GM18502 (cell line): ENCODE results near the gene GCG.

Experiments used
- ATAC-seq: cut with Tn5 transposase; IDR thresholded peaks from one replicate; pipeline ENCODE4 v1.9.1; 2021; ENCODE audit warnings: mild to moderate bottlenecking; ENCODE audit not compliant: unreplicated experiment, poor library complexity

GCG gene

DNA sequence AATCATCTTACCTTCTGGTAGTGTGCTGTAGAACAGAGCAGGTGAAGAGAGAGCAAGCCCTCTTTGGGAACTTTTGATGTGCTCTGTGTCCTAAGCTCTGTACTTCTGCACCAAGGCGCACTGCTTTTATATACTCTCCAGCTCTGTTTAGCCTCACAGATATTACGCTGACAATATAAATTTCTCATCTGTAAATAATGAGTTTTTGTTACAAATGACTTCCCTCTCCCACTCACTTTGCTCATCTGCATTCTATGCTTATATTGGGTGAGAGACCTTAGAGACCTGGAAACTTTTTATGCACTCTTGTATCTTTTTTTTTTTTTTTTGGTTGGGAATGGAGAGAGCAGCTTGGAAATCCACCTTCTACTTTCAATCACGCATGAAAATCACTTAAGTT, at the start of gene GCG:
Gene GCG (minus strand): TSS at position 101 of the 400 bp plus-strand sequence. CDS start 3,069 bp downstream, outside the sequence.
- ATAC-seq: no peak

DNA sequence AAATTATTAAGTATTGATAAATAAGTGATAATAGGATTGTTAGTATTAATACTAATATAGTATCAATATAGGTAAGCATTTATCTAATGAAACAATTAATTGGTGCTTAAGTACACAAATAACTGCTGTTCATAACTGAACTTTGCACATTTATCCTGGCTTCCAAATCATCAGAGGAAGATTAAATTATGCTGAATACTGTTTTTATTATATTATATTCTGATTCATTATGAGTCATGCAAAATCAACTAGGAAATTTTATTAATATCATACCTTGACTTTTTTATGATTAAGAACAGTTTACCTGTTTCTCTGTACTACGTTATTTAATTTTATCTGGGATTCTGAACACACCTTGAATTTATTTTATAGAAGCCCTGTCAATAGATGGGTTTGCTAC, 48.6 kb upstream of the GCG start:
- no peak for ATAC-seq

DNA sequence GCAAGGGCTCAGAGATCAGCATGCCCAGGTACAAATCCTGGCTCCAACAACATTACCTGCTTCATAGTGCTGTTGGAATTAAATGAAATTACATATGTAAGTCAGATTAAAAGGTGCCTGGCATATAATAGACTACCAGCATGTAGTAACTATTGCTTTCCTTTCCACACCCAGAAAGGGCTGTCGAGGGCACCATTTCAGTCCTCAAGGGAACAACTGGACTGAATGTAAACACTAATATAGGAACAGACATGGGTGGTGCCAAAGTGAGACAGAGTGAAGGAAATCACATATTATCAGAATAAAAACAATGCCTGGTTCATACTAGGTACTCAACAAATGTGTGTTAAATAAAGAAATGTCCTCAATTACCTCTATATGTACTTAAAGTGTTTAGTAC, 47.9 kb upstream of the GCG start:
- no peak for ATAC-seq

DNA sequence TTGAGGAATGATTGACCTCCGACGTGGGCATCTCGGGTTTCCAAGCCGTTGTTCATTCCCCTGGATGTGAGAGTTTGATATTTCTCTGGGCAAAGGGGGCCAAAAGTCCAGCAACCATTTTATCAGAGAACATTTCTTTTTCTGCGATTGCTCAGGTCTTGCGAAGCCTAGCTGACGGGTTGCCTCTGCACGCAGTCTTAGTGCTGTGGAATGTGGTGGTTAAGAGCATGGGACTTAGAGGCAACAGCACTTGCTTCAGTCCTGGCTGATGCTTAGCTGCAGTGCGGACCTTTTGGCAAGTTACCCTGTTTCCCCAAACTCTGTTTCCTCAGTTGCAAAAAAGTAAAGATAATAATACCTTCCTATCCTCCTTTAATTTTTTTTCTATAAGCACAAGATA, 46.2 kb upstream of the GCG start:
- no peak for ATAC-seq

DNA sequence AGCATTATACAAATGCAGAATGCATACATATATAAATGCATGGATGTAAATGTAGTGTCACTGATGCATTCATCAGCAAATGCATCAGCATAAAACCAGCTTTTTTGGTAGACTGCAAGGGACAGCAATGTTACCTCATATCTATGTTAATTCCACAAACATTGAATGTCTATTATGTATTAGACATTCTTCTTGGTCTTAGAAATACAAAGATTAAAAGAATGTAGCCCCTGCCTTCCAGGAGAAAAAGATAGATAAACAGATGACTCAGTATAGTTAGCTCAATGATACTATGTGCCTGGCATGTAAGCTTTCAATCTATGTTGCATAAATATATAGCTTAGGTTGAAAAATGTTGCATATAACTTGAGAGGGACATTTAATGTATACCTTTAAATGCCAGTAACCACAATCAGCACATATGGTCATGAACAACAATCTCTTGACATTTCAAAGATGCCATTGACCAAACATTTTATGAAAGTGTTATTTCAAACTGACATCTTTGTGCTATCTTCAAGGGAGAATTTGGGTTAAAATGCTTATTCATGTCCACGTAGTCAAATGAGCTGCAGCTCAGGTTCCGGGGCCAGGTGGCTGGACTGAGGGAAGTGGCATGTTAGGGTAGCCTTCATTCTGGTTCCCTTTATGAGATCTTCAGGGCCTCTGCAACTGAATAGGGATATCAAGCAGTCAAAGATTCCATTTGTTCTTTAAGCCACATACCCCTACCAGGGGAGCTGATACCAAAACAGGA, 45.2 kb upstream of the GCG start:
- ATAC-seq: no peak

DNA sequence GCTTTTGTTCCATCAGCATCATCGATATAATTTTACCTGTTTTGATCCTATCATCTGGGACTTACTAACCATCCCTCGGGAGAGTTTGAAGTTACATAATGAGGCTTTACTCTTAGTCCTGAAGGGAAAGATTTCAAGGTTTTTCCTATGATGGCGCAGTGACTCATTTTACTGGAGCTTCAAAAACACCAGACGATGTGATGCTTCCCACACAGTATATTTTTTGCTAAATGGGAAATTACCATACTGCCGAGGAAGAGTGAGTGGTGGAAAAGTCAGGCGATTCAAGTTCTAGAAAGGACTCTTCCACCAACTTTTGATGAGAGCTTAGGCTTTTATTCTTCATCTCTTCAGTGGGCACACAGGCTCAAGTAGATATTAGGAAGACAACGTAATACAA, 44.6 kb upstream of the GCG start:
- no peak for ATAC-seq

DNA sequence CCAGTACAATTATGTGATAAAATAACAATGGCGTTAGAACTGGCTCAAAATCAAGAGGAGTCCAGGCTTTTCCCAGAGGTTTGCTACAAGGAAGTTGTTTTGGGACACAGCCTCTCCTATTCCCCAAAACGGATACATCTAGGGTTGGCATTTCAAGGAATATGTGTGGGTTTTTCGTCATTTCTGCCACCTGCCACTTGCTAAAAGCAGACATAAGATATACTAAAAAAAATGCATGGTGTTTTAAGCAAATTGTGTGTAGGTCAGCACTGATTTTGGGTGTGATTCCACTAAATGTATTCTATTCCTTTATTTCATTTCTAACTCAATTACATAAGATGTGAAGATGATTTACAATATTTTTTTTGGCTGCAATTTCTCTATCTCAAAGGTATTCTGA, 36.4 kb upstream of the GCG start:
- no peak for ATAC-seq

DNA sequence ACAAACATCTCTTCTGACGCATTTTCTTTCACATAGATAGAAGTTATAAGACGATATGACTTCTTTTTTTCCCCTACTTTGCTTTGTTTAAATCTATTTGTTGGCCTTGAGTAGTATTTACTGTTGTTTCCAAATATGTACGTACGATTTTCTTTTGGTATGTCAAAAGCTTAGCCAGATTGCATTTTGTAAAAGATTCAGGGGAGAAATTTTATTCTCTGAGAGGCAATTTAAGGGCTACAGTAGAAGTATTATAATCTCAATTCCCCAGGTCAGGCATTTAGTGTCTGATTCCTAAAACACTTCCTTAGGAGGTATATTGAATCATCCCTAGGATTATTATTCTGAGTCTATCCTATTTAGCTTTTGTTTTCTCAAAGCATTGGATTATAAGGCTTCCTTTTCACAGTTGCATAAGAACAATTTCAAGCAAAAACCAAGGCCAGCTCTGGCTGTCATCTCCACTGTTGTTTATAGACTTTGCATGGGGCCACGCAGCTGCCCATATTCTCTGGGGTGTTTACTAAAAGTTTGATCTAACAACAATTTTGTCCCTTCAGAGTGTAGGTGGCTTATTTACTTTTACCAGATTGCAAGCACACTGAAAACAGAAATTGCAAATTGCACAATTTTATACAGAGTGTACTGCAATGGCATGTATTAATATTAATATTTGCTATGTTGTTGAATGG, 33.6 kb upstream of the GCG start:
- no peak for ATAC-seq

DNA sequence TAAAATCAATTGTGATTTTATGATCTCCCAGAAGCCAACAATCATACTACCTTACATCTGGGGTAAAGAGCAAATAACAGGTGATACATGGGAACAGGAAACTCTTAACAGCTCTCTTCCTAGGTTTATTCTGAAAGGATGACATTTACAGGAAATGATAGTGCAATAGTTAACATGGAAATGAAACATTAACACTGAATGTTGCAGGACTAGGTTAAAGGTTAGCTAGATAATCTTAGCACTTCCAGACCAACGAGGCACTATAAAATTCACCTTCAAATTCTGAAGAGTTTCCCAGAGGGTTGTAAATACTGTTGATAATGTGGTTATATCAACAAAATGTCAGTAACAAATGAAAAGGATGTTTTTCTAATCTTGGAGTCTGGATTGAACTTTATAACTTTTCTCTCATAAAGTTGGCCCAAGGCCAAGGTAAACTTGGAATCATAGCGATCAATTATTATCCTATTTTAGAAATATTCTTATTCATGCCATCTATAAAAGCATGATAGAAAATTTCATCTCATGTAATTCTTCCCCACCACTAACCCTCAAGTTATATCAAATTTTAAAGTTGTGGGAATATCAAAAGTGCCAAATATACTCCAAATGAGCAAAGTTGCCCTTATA, 32.9 kb upstream of the GCG start:
- ATAC-seq: no peak

DNA sequence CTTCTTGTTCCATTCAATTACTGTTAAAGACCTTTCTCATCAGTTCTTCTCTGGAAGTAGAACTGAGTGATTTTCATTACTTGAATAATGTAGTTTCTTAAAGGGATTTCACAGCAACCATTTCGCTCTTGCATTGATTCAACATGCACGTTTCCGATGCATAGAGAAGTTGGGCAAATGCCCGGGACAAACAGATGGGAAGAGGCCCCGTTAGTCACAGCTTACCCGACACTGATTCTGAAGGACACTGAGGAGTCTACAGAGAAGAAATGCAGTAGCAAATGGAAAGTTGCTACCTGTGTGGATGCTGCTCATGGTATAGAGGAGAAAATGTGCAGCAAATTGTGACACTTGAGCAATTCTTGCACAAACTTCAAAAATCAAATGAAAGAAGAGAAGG, 32.3 kb upstream of the GCG start:
- ATAC-seq: no peak

DNA sequence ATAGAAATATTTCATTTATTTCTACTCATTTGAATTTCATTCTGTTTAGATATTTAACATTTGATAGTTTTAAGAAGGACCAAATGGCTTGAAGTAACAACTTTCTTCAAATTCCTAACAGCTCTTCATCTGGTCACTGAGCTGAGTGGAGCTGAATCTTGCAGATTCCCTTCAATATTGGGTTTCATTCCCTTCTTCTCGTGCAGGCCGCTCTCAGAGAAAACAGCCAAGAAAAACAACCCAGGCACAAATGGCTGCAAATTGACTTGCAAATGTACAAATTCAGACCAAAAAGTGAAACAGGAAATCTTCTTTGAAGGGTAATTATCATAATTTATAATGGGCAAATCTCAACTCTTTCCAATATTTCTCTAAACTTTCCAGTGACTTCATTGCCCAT, 30.3 kb upstream of the GCG start:
- no peak for ATAC-seq

DNA sequence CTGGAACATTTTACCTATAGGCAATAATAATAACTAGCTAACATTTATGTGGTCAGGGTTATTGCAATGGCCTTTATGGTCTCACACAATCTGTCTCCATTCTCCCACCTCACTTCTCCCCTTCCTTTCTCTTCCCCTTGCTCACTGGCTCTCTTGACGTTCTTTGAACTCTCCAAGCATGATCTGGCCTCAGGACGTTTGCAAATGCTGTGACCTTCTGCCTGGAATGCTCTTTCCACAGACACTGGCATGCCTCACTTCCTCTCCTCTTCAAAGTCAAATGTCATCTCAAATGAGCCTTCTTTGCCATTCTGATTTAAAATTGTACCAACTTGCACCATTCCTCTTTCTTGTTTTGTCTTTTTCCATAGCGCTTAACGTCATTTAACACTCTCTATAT, 25.3 kb upstream of the GCG start:
- ATAC-seq: no peak

DNA sequence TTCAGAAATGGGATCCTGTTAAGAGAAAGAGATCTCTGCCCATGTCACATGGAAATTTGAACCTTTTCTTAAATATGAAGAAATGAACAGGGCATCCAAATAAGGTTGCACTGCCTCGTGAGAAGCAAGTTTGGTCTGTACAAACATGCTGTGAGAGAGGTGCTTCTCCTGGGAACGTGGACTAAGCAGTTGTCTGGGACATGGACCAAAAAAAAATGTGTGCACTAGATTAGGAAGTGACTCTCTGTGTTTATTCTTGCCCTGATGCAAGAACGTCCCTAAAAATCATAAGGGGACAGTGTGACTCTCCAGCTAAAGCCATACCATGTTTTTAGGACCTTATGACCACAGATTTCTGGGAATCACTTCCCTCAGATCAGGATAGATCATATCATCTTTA, 23.7 kb upstream of the GCG start:
- ATAC-seq: no peak

DNA sequence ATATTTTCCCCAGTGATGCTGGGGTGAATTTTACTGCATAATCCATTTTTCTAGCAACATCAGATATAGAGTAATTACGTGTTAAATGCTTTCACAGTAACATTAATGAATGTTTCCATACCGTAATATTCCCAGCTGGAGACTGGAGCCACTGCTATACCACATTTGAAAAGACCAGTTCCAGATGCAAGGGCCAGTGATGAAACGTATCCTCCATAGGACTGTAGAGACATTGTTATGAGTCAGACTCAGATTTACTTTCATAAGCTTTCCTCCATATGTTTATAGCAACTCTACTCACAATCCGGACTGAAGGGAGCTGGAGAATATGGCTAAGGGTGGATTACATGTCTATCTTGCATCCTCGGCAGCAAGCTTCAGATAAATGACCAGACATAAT, 22.7 kb upstream of the GCG start:
- no peak for ATAC-seq

DNA sequence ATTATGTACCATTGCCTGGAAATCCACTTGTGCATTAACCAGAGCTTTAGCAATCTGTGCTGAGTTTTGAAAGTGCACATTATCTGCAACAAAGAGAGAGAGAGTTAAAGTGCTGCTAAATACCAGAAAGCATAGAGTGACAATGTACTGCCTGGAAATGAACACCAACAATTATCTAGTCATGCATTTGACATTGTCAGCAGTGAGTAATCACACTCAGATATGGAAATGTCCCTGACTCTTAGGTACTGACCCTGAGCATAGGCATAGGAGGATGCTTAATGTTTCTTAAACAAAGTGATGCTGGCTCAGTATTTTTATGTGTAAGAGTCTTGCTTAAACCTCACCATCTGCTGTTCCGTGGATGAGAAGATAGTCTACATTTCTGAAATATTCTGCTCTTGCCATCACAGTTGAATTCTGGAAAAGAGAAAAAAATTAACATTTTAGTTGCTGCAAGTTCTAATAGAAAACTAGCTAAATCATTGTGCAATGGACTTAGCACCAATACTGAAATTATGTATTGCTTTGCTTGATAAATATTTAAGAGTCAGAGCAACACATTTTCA, 20.8 kb upstream of the GCG start:
- ATAC-seq: no peak

DNA sequence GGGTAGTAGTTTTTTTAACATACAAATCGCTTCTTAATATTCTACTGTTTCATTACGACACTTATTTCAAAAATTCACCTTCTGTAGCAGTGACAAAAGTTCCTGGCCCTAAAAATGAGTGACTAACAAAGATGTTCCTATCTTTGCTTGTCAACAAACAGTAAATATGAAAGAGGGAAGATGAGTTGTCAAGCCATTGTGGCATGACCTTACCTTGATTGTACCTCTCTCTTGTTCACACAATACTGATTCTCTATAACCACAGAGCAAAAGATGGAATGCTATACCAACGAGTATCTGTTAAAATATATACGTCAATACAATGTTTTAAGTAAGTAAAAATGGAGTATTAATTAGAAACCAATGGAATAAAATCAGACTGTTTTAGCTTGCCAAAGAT, 14.7 kb upstream of the GCG start:
- no peak for ATAC-seq

DNA sequence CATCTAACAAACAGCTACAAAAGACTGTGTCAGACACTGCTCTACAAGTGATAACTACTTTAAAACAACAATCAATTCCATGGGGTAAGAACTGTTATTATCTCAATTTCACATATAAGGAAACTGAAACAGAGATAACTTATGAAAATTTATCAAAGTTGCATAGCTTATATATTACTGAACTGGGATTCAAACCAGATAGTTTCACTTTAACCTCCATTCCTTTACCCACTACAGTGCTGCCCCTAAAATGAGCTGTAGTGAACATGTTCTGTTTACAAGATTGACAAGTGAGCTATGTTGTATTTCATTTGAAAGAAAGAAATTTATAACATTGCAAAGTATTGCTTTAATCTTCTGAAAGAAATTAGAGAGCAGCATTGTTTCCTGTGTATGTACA, 14.1 kb upstream of the GCG start:
- ATAC-seq: no peak

DNA sequence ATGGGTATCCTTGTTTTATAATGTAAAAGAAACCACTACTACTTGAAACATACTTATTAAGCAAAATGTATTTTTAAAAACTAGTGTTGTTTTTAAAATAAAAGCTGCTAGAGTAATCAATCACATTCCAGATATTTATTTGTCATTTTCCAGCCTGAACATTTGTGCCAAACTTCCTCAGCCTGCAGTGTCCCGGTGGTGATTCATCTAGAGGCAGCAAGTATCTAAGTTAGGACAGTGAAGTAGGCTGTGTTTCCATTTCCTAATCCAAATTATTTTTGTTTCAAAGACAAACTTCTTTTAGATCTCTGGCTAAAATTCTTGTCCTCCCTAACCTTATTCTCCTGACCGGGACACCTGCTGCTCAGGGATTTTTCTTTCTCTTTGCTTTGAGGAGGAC, 12.8 kb upstream of the GCG start:
- ATAC-seq: no peak

DNA sequence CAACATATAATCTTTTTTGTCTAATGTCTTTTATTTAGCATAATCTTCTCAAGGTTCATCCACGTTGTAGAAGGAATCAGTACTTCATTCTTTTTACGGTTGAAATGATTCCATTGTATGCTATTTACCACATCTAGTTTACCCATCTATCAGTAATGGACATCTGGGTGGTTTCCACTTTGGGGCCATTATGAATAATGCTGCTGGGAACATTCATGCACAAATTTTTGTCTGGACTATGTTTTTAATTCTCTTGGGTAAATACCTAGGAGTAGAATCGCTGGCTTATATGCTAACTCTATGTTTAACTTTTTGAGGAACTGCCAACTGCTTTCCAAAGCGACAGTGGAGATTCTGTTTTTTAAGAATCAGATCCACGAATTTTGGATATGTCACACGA, 7.4 kb upstream of the GCG start:
- ATAC-seq: no peak

DNA sequence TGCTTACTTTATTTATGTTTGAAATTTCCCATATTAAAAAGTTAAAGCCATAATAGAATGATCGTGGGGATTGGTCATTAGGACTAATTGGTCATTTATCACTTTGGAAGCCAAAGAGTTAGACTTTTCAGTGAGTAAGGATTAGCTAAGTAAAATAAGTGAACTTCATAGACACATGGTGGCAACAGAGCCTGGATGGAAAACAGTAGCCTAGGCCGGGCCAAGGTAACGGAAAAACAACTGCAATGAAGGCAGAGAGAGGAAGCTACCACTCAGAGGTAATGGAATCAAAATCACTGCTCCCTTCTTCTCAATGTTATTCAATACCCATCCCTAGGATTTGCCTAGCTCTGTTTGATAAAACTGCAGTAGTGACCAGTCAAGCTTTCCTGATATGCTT, 4.1 kb upstream of the GCG start:
- no peak for ATAC-seq

DNA sequence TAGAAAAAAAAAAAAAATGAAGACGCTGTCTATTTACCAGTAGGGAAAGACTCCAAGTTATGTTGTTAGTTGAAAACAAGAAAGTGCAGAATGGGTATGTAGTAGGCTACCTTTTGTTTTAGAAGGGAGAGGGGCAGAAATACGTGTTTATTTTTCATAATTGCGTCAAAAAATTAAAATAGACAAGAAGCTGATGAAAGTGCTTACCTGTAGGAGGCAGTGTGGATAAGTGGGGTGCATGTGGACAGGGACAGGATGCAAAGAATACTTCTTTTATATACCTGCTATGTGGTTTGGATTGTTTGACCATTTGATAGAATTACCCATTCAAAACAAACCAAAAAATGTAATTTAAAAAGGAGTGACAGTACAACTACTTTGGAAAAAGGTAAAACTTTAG, 3.0 kb upstream of the GCG start:
- no peak for ATAC-seq
